K562 (cell line): ENCODE measurements around the gene AJUBA. TPM values are rescaled to one million over a fixed set of nuclear protein-coding genes. Genes with fewer than 3 reads are reported as not detected.

Experiments
- BDP1 ChIP-seq: IDR thresholded peaks from 3 replicates; pipeline ENCODE4 v1.6.1; 2011; ENCODE audit not compliant: insufficient read length, insufficient read depth
- BRD4 ChIP-seq: fragments of 200-600 bp; sonication (generic); IDR thresholded peaks from 2 replicates; pipeline ENCODE4 v1.6.1; 2017; ENCODE audit warnings: inconsistent platforms
- NFATC3 ChIP-seq: fragments of 450-650 bp; IDR thresholded peaks from 2 replicates; pipeline ENCODE4 v1.6.1; 2017; ENCODE audit warnings: mild to moderate bottlenecking
- NR1H2 ChIP-seq: sonication (generic); formaldehyde crosslinking; IDR thresholded peaks from 2 replicates; pipeline ENCODE4 v1.4.0; 2020; ENCODE audit warnings: mild to moderate bottlenecking, missing genetic modification reagents
- RFX1 ChIP-seq: fragments of 450-650 bp; IDR thresholded peaks from 2 replicates; pipeline ENCODE4 v1.6.1; 2016; ENCODE audit warnings: mild to moderate bottlenecking, moderate library complexity
- RREB1 ChIP-seq: fragments of 250-450 bp; sonication (Bioruptor Pico); IDR thresholded peaks from 2 replicates; pipeline ENCODE4 v1.4.0; 2020
- TCF7L2 ChIP-seq: fragments of 150-350 bp; IDR thresholded peaks from 2 replicates; pipeline ENCODE4 v1.6.1; 2016; ENCODE audit warnings: low read depth, mild to moderate bottlenecking, low read length, moderate library complexity
- ZNF3 ChIP-seq: fragments of 250-450 bp; sonication (Bioruptor Pico); IDR thresholded peaks from 2 replicates; pipeline ENCODE4 v1.5.0; 2021; ENCODE audit warnings: mild to moderate bottlenecking, moderate library complexity
- ZNF318 ChIP-seq, 2 experiments: fragments of 450-650 bp; IDR thresholded peaks; 2 replicates each; pipeline ENCODE4 v1.6.1; 2016; ENCODE audit warnings: mild to moderate bottlenecking in 2 of 2, borderline replicate concordance in 1 of 2, low read depth in 1 of 2, moderate library complexity in 1 of 2
- ZNF354B ChIP-seq: fragments of 250-450 bp; sonication (Bioruptor Pico); IDR thresholded peaks from 2 replicates; pipeline ENCODE4 v1.4.0; 2020
- polyA plus RNA-seq, 8 experiments: library from polyadenylated mRNA; depleted of rRNA in 4 of 8; stranded (reverse) in 5 of 8; unstranded in 3 of 8; fragments of >200 nt; fragmentation: Nextera tagmentation in 2 of 8; fragmentation: Illumina TruSeq in 1 of 8; extraction: Ambion mirVana in 2 of 8; extraction: Trizol in 1 of 8; gene quantifications; 2 replicates each; pipeline versions ENCODE4 v1.2.1 to v1.2.3, GENCODE V29; 2011 to 2014; ENCODE audit warnings: inconsistent platforms in 1 of 8, missing spikeins in 1 of 8
- total RNA-seq, 7 experiments: library from RNA; depleted of rRNA in 6 of 7; stranded (reverse); fragments of >200 nt in 6 of 7; fragmentation: Illumina TruSeq in 2 of 7; extraction: Trizol in 2 of 7; gene quantifications; 2 replicates each; pipeline versions ENCODE4 v1.2.1 to v1.2.3, GENCODE V29; 2011 to 2021; ENCODE audit warnings: low replicate concordance in 1 of 7
- TF ChIP-seq, protein P1 (sequence below): fragments of 450-650 bp; IDR thresholded peaks from 2 replicates; pipeline ENCODE4 v1.6.1; 2016; ENCODE audit warnings: borderline replicate concordance

Gene AJUBA
- total and polyA plus RNA-seq, 9 of the 15 experiments (the other 6 are each of a cell fraction or from before 2014, with no cell fraction given) = 0.73 to 4.7 (median 2.8) TPM

- TF ChIP-seq RREB1 (CRISPR knock-in tag) (no peak), TCF7L2 (peak; percentile 35; the same call in 1 of the 2 replicates), BRD4 (0 out of 2 replicates have a peak, but pooled peaks have one; percentile 72), NR1H2 (CRISPR knock-in tag) (no peak; the same call in 1 of the 2 replicates), ZNF318 (IDR thresholded peaks at IDR 0.05; ENCODE audit: borderline replicate concordance in 1 of 2, low read depth in 1 of 2) (no peak), BDP1 (peak; percentile 90), ZNF3 (CRISPR knock-in tag) (no peak), RFX1 (peak; percentile 98), NFATC3 (no peak), ZNF354B (CRISPR knock-in tag) (no peak)
- TF ChIP-seq, protein P1, sequence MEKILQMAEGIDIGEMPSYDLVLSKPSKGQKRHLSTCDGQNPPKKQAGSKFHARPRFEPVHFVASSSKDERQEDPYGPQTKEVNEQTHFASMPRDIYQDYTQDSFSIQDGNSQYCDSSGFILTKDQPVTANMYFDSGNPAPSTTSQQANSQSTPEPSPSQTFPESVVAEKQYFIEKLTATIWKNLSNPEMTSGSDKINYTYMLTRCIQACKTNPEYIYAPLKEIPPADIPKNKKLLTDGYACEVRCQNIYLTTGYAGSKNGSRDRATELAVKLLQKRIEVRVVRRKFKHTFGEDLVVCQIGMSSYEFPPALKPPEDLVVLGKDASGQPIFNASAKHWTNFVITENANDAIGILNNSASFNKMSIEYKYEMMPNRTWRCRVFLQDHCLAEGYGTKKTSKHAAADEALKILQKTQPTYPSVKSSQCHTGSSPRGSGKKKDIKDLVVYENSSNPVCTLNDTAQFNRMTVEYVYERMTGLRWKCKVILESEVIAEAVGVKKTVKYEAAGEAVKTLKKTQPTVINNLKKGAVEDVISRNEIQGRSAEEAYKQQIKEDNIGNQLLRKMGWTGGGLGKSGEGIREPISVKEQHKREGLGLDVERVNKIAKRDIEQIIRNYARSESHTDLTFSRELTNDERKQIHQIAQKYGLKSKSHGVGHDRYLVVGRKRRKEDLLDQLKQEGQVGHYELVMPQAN = peak; percentile 97
These were observed 53.0 kb downstream of the AJUBA start, which contains the start of gene PRMT5 (continued) for GRCh38 chr14:22929104-22929960.
